Measurements from ENCODE around the gene YWHAE.
"Not testable (repeated sequence)": the region's sequence is repeated elsewhere in the genome, so short reads cannot be mapped to it uniquely, and the experiment has no call there.

YWHAE gene

GRCh38 chr17:1413281-1413791, 13.3 kb upstream of the YWHAE start:
- no peak for DNase-seq (ENCODE audit: low read depth in 4 of 4, low spot score in 1 of 4)

GRCh38 chr17:1412185-1413110, 12.4 kb upstream of the YWHAE start:
- DNase-seq (ENCODE audit: low read depth in 4 of 4, low spot score in 1 of 4), result no peak

DNA sequence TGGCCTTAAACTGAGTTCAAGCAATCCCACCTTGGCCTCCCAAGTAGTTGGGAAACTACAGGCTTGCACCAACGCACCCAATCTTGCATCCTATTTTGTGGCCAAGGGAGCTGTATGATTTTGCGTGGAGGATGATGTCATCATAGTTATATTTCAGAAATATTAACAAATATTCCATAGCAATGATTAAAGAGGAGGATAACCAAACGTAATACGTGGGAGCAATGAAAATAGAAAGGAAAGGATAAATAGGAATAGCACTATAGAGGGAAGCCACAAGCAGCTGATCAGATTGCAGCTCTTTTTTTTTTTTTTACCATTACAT, 2.2 kb upstream of the YWHAE start:
- DNase-seq (ENCODE audit: low read depth in 4 of 4, low spot score in 1 of 4), result no peak

DNA sequence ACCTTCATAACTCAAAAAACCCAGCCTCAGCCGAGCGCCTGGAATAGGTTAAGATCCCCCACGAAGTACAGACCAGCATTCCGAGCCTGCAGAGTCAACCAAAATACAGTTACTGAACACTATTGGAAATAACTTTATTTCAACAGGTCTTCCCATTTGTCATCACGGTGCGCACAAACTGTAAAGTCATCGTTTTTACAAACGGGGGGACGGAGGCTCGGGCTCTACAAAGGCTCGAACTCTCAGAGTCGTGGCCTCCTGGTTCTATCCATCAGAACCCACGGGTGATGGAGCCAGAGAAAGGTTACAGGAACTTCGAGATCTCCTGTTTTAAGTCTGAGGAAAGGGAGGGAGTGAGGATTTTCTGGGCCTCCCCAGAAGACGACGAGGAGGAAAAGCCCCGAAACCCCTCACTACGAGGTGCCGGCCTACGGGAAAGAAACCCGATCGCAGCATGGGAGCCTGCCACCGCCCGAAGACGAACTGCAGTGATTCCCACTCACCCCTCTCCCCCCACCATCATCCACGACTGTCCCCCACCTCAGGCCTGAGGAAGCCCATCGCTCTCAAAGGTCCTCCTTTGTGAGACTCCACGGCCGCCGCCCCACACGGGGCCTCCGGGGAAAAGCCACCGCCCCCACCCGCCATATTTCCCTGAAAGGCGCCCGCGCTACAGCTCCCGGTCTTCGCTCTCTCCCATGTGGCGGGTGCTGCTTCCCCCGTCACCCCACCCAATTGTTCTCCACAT, 917 bp downstream of the YWHAE start:
- peak in 2 of 4 experiments; percentile 11 to 33 for DNase-seq (ENCODE audit: low read depth in 4 of 4, low spot score in 1 of 4)

DNA sequence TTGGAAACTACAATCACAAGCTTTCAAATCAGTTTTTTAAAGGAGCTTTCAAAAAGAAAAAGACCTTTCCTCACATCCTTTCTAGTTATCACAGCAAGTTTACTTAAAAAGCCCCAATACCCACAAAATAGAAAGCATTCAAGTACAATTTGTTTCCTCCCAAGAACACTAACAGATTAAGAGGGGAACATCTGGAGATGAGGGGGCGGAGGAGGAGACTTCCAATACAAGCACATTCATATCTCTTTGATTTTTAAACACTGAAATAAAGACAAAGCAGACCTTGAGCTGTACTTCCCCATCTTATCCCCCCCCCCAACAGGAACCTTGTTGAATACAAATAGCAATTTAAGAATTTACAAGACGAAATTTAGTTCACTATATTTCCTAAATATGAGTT, 2.0 kb downstream of the YWHAE start:
- no peak for DNase-seq (ENCODE audit: low read depth in 4 of 4, low spot score in 1 of 4)

DNA sequence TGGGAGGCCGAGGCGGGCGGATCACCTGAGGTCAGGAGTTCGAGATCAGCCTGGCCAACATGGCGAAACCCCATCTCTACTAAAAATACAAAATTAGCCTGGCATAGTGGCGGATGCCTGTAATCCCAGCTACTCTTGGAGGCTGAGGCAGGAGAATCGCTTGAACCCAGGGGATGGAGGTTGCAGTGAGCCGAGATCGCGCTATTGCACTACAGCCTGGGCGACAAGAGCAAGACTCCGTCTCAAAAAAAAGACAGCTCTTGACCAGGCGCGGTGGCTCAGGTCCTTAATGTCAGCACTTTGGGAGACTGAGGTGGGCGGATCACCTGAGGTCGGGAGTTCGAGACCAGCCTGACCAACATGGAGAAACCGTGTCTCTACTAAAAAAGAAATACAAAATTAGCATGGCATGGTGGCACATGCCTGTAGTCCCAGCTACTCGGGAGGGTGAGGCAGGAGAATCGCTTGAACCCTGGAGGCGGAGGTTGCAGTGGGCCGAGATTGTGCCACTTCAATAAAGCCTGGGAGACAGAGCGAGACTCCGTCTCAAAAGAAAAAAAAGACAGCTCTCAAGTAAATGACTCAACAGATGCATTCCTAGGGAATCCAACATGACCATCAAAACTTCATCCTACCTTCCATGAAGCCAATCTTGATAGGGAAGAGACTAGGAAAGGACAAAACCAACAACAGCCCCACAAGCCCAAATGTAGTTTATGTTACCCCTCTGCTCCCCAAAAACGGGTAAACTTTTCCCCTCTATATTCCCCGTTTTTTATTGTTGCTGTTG, 4.0 kb downstream of the YWHAE start:
- DNase-seq (ENCODE audit: low read depth in 4 of 4, low spot score in 1 of 4), result not testable (repeated sequence)

DNA sequence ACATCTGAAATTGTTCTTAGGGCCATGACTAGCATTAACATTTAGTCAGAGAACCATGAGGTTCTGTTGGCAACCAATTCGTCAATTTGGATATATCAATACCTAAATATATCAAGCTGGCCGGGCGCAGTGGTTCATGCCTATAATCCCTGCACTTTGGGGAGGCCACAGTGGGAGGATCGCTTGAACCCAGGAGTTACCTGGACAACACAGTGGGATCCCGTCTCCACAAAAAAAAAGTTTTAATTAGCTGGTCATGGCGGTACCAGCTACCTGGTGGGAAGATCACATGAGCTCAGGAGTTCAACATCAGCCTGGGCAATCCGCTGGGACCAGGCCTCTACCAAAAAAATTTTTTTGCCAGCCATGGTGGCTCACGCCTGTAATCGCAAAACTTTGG, 8.4 kb downstream of the YWHAE start:
- no peak for DNase-seq (ENCODE audit: low read depth in 4 of 4, low spot score in 1 of 4)

DNA sequence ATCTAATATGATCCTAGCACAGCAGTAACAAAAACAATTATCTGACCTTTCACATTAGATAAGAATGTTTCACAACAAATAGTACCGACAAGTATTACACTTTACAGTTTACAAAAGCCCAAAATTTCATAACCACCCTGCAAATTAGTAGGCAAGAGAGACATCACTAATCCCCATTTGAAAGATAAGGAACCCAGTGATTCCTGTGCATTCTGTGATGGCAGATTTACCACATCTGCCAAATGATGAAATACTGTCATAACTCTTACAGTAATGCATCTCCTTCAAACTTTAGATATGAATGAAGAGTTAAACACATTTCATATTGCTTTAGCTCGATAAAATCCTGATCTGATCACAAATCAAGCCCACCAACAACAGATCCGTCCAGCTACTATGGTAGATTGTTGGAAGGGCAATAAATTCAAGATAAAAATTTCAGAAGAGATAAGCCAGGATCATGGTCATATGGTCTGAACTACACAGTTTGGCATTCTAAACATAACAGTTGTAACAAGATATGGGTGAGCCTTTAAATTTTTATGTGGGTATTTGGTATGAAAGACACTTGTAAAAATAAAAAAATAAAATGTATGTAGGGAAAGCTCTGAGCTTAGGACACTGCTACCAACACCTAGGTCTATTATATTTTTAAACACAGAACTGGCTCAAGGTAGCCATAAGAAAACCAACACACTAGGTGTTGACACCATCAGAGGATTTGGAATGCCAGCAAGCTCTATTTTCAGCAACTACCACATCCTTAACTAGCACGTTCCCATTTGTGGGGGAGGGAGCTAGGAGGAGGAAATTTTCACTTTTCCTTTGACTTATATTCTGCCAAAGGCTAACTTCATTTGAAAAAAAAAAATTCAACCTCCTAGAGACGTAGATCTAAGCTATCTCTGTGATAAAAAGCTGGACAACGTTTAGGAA, 9.3 kb downstream of the YWHAE start:
- no peak for DNase-seq (ENCODE audit: low read depth in 4 of 4, low spot score in 1 of 4)

- DNase-seq (ENCODE audit: low read depth in 4 of 4, low spot score in 1 of 4), result not testable (repeated sequence)
Observed at GRCh38 chr17:1387490-1388227, 12.4 kb downstream of the YWHAE start.

DNA sequence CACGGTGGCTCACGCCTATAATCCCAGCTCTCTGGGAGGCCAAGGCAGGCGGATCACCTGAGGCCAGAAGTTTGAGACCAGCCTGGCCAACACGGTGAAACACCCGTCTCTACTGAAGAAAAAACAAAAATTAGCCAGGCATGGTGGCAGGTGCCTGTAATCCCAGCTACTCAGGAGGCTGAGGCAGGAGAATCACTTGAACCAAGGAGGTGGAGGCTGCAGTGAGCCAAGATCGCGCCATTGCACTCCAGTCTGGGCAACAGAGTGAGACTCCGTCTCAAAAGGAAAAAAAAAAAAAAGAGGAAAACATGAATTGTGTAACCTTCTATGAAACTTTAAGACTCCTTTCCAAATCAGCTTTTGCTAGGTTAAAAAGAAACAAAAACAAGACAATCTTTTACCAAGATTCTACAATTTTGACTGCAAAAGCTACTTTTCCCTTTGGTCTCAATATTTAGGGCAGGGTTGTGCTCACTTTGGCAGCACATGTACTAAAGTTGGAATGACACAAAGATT, 13.3 kb downstream of the YWHAE start:
- DNase-seq (ENCODE audit: low read depth in 4 of 4, low spot score in 1 of 4), result not testable (repeated sequence)

GRCh38 chr17:1386265-1386664, 13.8 kb downstream of the YWHAE start:
- DNase-seq (ENCODE audit: low read depth in 4 of 4, low spot score in 1 of 4), result no peak

DNA sequence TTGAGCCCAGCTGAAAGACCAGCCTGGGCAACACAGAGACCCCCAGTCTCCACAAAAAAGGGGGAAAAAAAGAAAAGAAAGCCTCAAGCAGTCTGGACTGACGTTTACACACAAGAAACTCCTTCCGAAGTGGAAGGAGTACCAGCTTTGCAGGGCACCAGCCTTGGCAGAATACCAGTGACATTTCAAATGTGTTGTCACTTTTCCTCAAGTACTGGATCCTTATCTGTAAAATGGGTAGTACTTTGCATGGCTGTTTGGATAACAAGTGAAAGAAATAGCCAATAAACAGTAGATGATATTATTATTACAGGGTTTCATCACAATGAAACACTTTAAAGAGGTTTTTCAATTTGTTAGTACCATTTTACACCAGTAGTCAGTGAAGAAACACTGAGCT, 14.2 kb downstream of the YWHAE start:
- DNase-seq (ENCODE audit: low read depth in 4 of 4, low spot score in 1 of 4), result no peak

DNA sequence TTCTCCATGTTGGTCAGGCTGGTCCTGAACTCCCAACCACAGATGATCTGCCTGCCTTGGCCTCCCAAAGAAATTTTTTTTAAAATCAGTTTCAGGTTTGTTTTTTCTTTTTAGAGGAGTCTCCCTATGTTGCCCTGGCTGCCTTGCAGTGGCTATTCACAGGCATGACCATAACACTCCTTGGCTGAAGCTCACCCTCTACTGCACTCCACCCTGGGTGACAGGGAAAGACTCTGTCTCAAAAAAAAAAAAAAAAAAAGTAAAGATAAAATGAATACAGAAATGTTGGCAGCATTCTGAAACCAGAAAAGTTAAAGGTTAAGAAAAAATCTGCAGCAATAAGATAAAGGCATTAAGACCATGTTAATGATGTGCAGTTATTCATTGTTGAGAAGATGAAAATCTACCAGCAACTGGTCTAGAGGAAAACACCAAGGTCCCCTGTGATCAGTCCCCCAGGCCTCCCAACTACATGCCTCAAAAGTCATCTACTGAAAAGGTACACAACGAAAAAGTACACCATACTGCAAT, 15.1 kb downstream of the YWHAE start:
- DNase-seq (ENCODE audit: low read depth in 4 of 4, low spot score in 1 of 4), result no peak

DNA sequence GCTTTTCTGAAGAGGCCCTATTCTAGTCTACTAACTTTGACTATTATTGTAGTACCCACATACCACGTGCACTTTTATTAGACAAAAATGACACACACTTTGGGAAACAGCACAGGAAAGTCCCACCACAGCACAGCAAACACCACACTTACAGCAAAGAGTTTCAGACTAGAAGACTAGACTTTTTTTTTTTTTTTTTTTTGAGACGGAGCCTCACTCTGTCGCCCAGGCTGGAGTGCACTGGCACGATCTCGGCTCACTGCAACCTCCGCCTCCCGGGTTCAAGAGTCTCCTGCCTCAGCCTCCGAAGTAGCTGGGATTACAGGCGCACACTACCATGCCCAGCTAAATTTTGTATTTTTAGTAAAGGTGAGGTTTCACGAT, 20.1 kb downstream of the YWHAE start:
- no peak for DNase-seq (ENCODE audit: low read depth in 4 of 4, low spot score in 1 of 4)

GRCh38 chr17:1379208-1379929, 20.7 kb downstream of the YWHAE start:
- DNase-seq (ENCODE audit: low read depth in 4 of 4, low spot score in 1 of 4), result no peak

GRCh38 chr17:1378476-1378860, 21.6 kb downstream of the YWHAE start:
- not testable (repeated sequence) for DNase-seq (ENCODE audit: low read depth in 4 of 4, low spot score in 1 of 4)

DNA sequence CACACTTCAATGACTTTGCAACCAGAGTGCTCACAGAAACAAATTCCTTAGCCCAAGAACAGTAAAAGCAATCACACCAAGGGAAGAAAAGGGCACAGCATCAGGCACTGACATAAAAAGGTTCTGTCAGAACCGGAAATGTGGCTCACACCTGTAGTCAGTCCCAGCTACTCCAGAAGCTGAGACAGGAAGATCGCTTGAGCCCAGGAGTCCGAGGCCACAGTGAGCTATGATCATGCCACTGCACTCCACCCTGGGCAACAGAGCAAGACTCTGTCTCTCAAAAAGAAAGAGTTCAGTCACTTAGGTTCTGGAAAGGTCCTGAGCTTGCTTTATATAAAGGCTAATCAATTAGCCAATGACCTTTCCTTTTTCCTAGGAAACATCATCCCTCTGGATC, 22.7 kb downstream of the YWHAE start:
- no peak for DNase-seq (ENCODE audit: low read depth in 4 of 4, low spot score in 1 of 4)

DNA sequence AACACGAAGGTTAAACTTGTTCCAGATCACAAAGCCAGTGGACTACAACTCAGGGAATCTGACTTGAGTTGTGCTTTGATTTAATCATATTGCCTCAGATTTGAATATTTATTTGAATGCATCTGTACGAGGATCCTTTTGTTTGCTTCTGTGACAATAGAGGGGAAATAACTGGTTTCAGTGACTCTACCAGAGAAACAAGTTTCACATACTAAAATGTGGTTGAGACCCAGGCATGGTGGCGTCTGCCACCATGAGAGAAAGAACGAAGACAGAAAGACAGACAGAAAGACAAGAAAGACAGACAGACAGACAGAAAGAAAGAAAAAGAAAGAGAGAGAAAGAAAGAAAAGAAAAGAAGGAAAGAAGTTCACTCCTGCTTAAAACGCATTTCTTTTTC, 24.0 kb downstream of the YWHAE start:
- no peak for DNase-seq (ENCODE audit: low read depth in 4 of 4, low spot score in 1 of 4)

DNA sequence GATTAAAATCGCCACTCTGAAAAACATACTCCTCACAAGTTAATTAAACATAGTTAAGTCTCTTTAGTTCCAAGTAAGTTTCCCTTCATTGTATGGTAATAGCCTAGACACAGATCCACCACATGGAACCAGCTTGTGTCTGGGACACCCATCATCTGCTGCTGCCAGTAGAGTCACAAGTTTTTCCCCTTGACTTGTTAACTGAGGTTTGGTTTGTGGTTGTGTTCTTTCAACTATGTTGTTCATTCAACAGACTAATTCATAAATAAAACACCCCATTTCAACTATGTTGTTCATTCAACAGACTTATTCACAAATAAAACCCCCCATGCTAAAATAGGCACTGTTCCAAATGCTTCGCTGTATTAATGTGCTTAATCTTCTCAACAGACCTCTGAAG, 24.4 kb downstream of the YWHAE start:
- no peak for DNase-seq (ENCODE audit: low read depth in 4 of 4, low spot score in 1 of 4)

All from stimulated activated CD4-positive, alpha-beta T cell treated with anti-CD3 and anti-CD28 coated beads, Interleukin-1b, Interleukin-23, amount 100 ng/mL, for 24 hours (primary cell).